Cardiac muscle cell (in vitro differentiated cells and primary cell): ENCODE results near the gene ZC3H4. TPM values are rescaled to one million over a fixed set of nuclear protein-coding genes. Genes with fewer than 3 reads are reported as not detected.

Experiments used
- DNase-seq, 2 donors: peaks; one replicate each; pipeline versions ENCODE4 v3.0.0 to v3.0.0-alpha.2; 2010 to 2017; ENCODE audit warnings: low read depth in 1 of 2, low spot score in 1 of 2
- H3K27ac ChIP-seq: fragments of 200-600 bp; sonication (generic); 2 replicates; pipeline ENCODE4 v1.5.1; 2016
- H3K27me3 ChIP-seq: fragments of 200-600 bp; sonication (generic); 2 replicates; pipeline ENCODE4 v1.6.0; 2016; ENCODE audit warnings: control low read depth
- H3K36me3 ChIP-seq: fragments of 200-600 bp; sonication (generic); 2 replicates; pipeline ENCODE4 v1.5.1; 2016; ENCODE audit warnings: control low read depth
- H3K4me1 ChIP-seq: fragments of 200-600 bp; sonication (generic); 2 replicates; pipeline ENCODE4 v1.8.1; 2017; ENCODE audit warnings: low read depth, mild to moderate bottlenecking, mixed run types
- H3K4me3 ChIP-seq: fragments of 200-600 bp; sonication (generic); 2 replicates; pipeline ENCODE4 v1.5.1; 2016; ENCODE audit warnings: mild to moderate bottlenecking
- H3K9me3 ChIP-seq: fragments of 200-600 bp; sonication (generic); 2 replicates; pipeline ENCODE4 v1.5.1; 2017; ENCODE audit warnings: low read depth, mild to moderate bottlenecking, control low read depth
- CTCF ChIP-seq: IDR thresholded peaks from 2 replicates; pipeline ENCODE4 v1.5.1; 2012; ENCODE audit warnings: low read depth, mild to moderate bottlenecking, low read length
- polyA plus RNA-seq: library from polyadenylated mRNA; unstranded; fragments of >200 nt; fragmentation: Nextera tagmentation; extraction: Ambion mirVana; gene quantifications from 2 replicates; pipeline ENCODE4 v1.2.1, GENCODE V29; 2016
- total RNA-seq: library from RNA; depleted of rRNA; stranded (reverse); fragments of >200 nt; gene quantifications from 2 replicates; pipeline ENCODE4 v1.2.3, GENCODE V29; 2016

The ZC3H4 gene
- total and polyA plus RNA-seq, 2 experiments from 2014 or later: 5.0 to 34.6 TPM

- peaks cover 80% of the 10 kb centered on the region for H3K27me3 ChIP-seq
Observed at GRCh38 chr19:47022541-47023447, 90.8 kb downstream of the ZC3H4 start.

GRCh38 chr19:47022140-47022536 is 91.4 kb downstream of the ZC3H4 start:
- H3K27ac ChIP-seq: no peak overlapping the region
- DNase-seq: no peak
- H3K4me1 ChIP-seq: peaks cover 9% of the 10 kb centered on the region
- no peaks in the 10 kb centered on the region for H3K9me3 ChIP-seq
- H3K36me3 ChIP-seq: no peaks in the 10 kb centered on the region
- no peak for TF ChIP-seq CTCF
- H3K27me3 ChIP-seq: peaks cover 77% of the 10 kb centered on the region
- H3K4me3 ChIP-seq: peak overlapping the region; percentile 39

More at GRCh38 chr19:47022541-47023447, 90.8 kb downstream of the ZC3H4 start:
- DNase-seq: no peak
- H3K9me3 ChIP-seq: no peaks in the 10 kb centered on the region
- H3K36me3 ChIP-seq: no peaks in the 10 kb centered on the region
- H3K4me3 ChIP-seq: no peak overlapping the region
- no peak overlapping the region for H3K27ac ChIP-seq
- no peak for TF ChIP-seq CTCF
- H3K4me1 ChIP-seq: peaks cover 9% of the 10 kb centered on the region

GRCh38 chr19:47021536-47022139 is 91.9 kb downstream of the ZC3H4 start:
- no peak for DNase-seq
- Histone ChIP-seq H3K27ac (no peak overlapping the region), H3K4me3 (peak overlapping the region; percentile 39), H3K9me3 (no peaks in the 10 kb centered on the region), H3K4me1 (peaks cover 9% of the 10 kb centered on the region), H3K36me3 (no peaks in the 10 kb centered on the region), H3K27me3 (peaks cover 77% of the 10 kb centered on the region)
- TF ChIP-seq CTCF: no peak

GRCh38 chr19:47020992-47021496 is 92.5 kb downstream of the ZC3H4 start:
- Histone ChIP-seq H3K27me3 (peaks cover 76% of the 10 kb centered on the region), H3K36me3 (no peaks in the 10 kb centered on the region), H3K27ac (no peak overlapping the region), H3K4me1 (peaks cover 9% of the 10 kb centered on the region), H3K9me3 (no peaks in the 10 kb centered on the region), H3K4me3 (peak overlapping the region; percentile 39)
- TF ChIP-seq CTCF: no peak
- peak in 1 of 2 donors; percentile 33 for DNase-seq

- H3K4me3 ChIP-seq: peak overlapping the region; percentile 39
- H3K27me3 ChIP-seq: peaks cover 69% of the 10 kb centered on the region
- peak in 1 of 2 donors; percentile 40 for DNase-seq
- H3K4me1 ChIP-seq: peaks cover 9% of the 10 kb centered on the region
- H3K36me3 ChIP-seq: no peaks in the 10 kb centered on the region
- TF ChIP-seq CTCF: no peak
- no peaks in the 10 kb centered on the region for H3K9me3 ChIP-seq
- no peak overlapping the region for H3K27ac ChIP-seq
Observed at GRCh38 chr19:47020132-47020805, 93.3 kb downstream of the ZC3H4 start.
